A549 (cell line): Measurements from ENCODE around the gene PDE4D. TPM values are rescaled to one million over a fixed set of nuclear protein-coding genes. Genes with fewer than 3 reads are reported as not detected.

Experiments used
- ATAC-seq, 2 experiments: fragments of 200-7000 bp in 1 of 2; fragments of >200 bp in 1 of 2; cut with Nextera tagmentation in 1 of 2; cut with Tn5 transposase in 1 of 2; 3 replicates each; pipeline versions ENCODE4 v1.8.0 to v1.9.1; 2018 to 2020; ENCODE audit warnings: mild to moderate bottlenecking in 1 of 2, moderate library complexity in 1 of 2
- CTCF ChIA-PET: fragments of 300-600 bp; sonication (Branson Sonifier 250); formaldehyde crosslinking; extraction: SDS; loops from one replicate; lab custom pipeline; 2021; ENCODE audit warnings: antibody characterized with exemption, inconsistent platforms; lab: Yijun Ruan, JAX
- POLR2A ChIA-PET: fragments of 350-600 bp; formaldehyde crosslinking; extraction: SDS; loops from one replicate; lab custom pipeline; 2021; ENCODE audit warnings: antibody characterized with exemption, inconsistent platforms; lab: Yijun Ruan, JAX
- DNase-seq, 2 experiments: peaks; one replicate each; pipeline versions ENCODE4 v3.0.0 to v3.0.0-alpha.2; 2011 to 2016; ENCODE audit warnings: low read depth in 1 of 2, low spot score in 1 of 2
- FAIRE-seq: peaks from 2 replicates; lab custom pipeline; 2011; peaks lifted over from hg19 to GRCh38; lab: Jason Lieb, UNC
- H3K27ac ChIP-seq, 2 experiments: fragments of >200 bp; sonication (Bioruptor Twin); formaldehyde crosslinking; 3 replicates each; pipeline ENCODE4 v1.5.1; 2016 to 2017
- H3K4me1 ChIP-seq: fragments of >200 bp; sonication (Bioruptor Twin); formaldehyde crosslinking; 3 replicates; pipeline ENCODE4 v1.6.1; 2016
- H3K4me2 ChIP-seq: fragments of >200 bp; sonication (Bioruptor Twin); formaldehyde crosslinking; 3 replicates; pipeline ENCODE4 v1.6.1; 2016
- H3K4me3 ChIP-seq: fragments of >200 bp; sonication (Bioruptor Twin); formaldehyde crosslinking; 3 replicates; pipeline ENCODE4 v1.5.1; 2016
- H3K9me3 ChIP-seq: fragments of >200 bp; sonication (Bioruptor Twin); formaldehyde crosslinking; 3 replicates; pipeline ENCODE4 v1.6.1; 2016
- ATOH8 ChIP-seq: fragments of 250-450 bp; sonication (Bioruptor Pico); IDR thresholded peaks from 2 replicates; pipeline ENCODE4 v1.5.0; 2020; ENCODE audit warnings: low read depth, mild to moderate bottlenecking, moderate library complexity
- BCL3 ChIP-seq: fragments of >200 bp; sonication (Bioruptor Twin); formaldehyde crosslinking; IDR thresholded peaks from 3 replicates; pipeline ENCODE4 v1.6.1; 2016
- CBX2 ChIP-seq: fragments of 200-600 bp; sonication (generic); IDR thresholded peaks from 2 replicates; pipeline ENCODE4 v1.6.1; 2016; ENCODE audit warnings: low read depth, mild to moderate bottlenecking, borderline replicate concordance
- CEBPB ChIP-seq, 2 experiments: fragments of >200 bp in 1 of 2; sonication (Bioruptor Twin) in 1 of 2; formaldehyde crosslinking in 1 of 2; IDR thresholded peaks; 2 replicates each; pipeline ENCODE4 v1.6.1; 2012 to 2016
- FOXS1 ChIP-seq: fragments of 250-450 bp; sonication (Bioruptor Pico); IDR thresholded peaks from 2 replicates; pipeline ENCODE4 v1.5.0; 2020; ENCODE audit warnings: mild to moderate bottlenecking, moderate library complexity
- HDAC2 ChIP-seq: fragments of 200-600 bp; sonication (generic); IDR thresholded peaks from 2 replicates; pipeline ENCODE4 v1.6.1; 2016
- HEYL ChIP-seq: fragments of 250-450 bp; sonication (Bioruptor Pico); IDR thresholded peaks from 2 replicates; pipeline ENCODE4 v1.8.0; 2021; ENCODE audit warnings: mild to moderate bottlenecking, moderate library complexity
- HMGXB4 ChIP-seq: fragments of 250-450 bp; sonication (Bioruptor Pico); IDR thresholded peaks from 2 replicates; pipeline ENCODE4 v1.5.0; 2021; ENCODE audit warnings: mild to moderate bottlenecking, moderate library complexity, borderline replicate concordance
- HOXA7 ChIP-seq: fragments of 250-450 bp; sonication (Bioruptor Pico); IDR thresholded peaks from 2 replicates; pipeline ENCODE4 v1.5.0; 2020; ENCODE audit warnings: mild to moderate bottlenecking, moderate library complexity
- KDM1A ChIP-seq: fragments of 200-600 bp; sonication (generic); IDR thresholded peaks from 2 replicates; pipeline ENCODE4 v1.6.1; 2016; ENCODE audit warnings: low read depth, mild to moderate bottlenecking
- KDM5A ChIP-seq: fragments of 200-600 bp; sonication (generic); IDR thresholded peaks from 2 replicates; pipeline ENCODE4 v1.6.1; 2016; ENCODE audit warnings: antibody characterized with exemption, mild to moderate bottlenecking
- MAFK ChIP-seq: fragments of 450-650 bp; IDR thresholded peaks from 2 replicates; pipeline ENCODE4 v1.6.1; 2014; ENCODE audit not compliant: partially characterized antibody
- NR3C1 ChIP-seq: fragments of >200 bp; sonication (Bioruptor Twin); formaldehyde crosslinking; IDR thresholded peaks from 3 replicates; pipeline ENCODE4 v1.6.1; 2017
- POLR2A ChIP-seq: IDR thresholded peaks from 2 replicates; pipeline ENCODE4 v1.6.1; 2012; ENCODE audit warnings: mild to moderate bottlenecking, low read length
- POLR2AphosphoS2 ChIP-seq: conservative IDR thresholded peaks from 2 replicates; pipeline ENCODE4 v1.6.1; 2012; ENCODE audit warnings: low read length, improper control_type of control experiment, inconsistent platforms
- TFCP2L1 ChIP-seq: fragments of 250-450 bp; sonication (Bioruptor Pico); IDR thresholded peaks from 2 replicates; pipeline ENCODE4 v1.5.0; 2021; ENCODE audit warnings: mild to moderate bottlenecking
- ZNF302 ChIP-seq: fragments of 250-450 bp; sonication (Bioruptor Pico); IDR thresholded peaks from 2 replicates; pipeline ENCODE4 v1.9.0; 2021; ENCODE audit warnings: inconsistent platforms, mild to moderate bottlenecking, moderate library complexity
- ZSCAN20 ChIP-seq: fragments of 250-450 bp; sonication (Bioruptor Pico); IDR thresholded peaks from 2 replicates; pipeline ENCODE4 v1.8.0; 2022; ENCODE audit warnings: mild to moderate bottlenecking, moderate library complexity
- WGBS: methylation state at CpG from one replicate; pipeline ENCODE4 v1.1.6; 2017; ENCODE audit errors: missing lambda C conversion rate; 5-methylcytosine and 5-hydroxymethylcytosine counted together
- polyA plus RNA-seq, 4 experiments: library from polyadenylated mRNA; depleted of rRNA in 3 of 4; stranded (reverse); fragments of >200 nt; fragmentation: RNase III in 1 of 4; extraction: RNeasy Plus Mini Kit Qiagen cat#74134 plus additional on column Dnase treatment in 1 of 4; gene quantifications; 2 replicates in 3 of 4; 3 replicates in 1 of 4; pipeline ENCODE4 v1.2.3, GENCODE V29; 2011 to 2017

Gene PDE4D
- polyA plus RNA-seq, 2 of the 4 experiments (the other 2 are of a cell fraction): 74.0 to 213 TPM

GRCh38 chr5:59151162-59151889 is 742.2 kb downstream of the PDE4D start:
- no peak for FAIRE-seq
- Histone ChIP-seq H3K27ac (peak overlapping the region; percentile 55 to 75), H3K4me1 (peaks cover 64% of the 10 kb centered on the region), H3K9me3 (peaks cover 6% of the 10 kb centered on the region; the same call in 2 of the 3 replicates), H3K4me2 (peak overlapping the region; percentile 29), H3K4me3 (no peak overlapping the region)
- peak in 1 of 2 experiments; percentile 57 for DNase-seq
- ChIA-PET CTCF (interaction anchor here (0.9 to 2.7 kb wide), 5 partner anchors 9 to 216 kb away, joined by 3 to 12 read pairs (median 3); no protein-coding TSS in a partner anchor), POLR2A (interaction anchor here (0.5 to 0.9 kb wide), 2 partner anchors 72 to 82 kb away, joined by 3 read pairs; no protein-coding TSS in a partner anchor)
- WGBS: 72% methylated on average over 3 of the region's 3 CpGs
- peak; percentile 54 to 65 for ATAC-seq
- no peak for TF ChIP-seq MAFK
- no peak for TF ChIP-seq HOXA7
- TF ChIP-seq KDM1A: no peak
- no peak for TF ChIP-seq HDAC2
- no peak for TF ChIP-seq HMGXB4 (CRISPR knock-in tag)
- TF ChIP-seq HEYL (CRISPR knock-in tag): no peak
- no peak for TF ChIP-seq NR3C1

- POLR2A ChIA-PET: no interaction called here
- no peak for TF ChIP-seq ATOH8 (CRISPR knock-in tag)
- TF ChIP-seq MAFK: peak; percentile 36
- FAIRE-seq: no peak
- H3K9me3 ChIP-seq: peaks cover 6% of the 10 kb centered on the region; the same call in 2 of the 3 replicates
- WGBS: 94% methylated on average over 1 of the region's 1 CpG
- no peak for ATAC-seq
- DNase-seq: no peak
- H3K27ac ChIP-seq: peak overlapping the region; percentile 18 to 75; a peak in 4 of 6 replicates
- peak overlapping the region; percentile 2; the same call in 1 of the 3 replicates for H3K4me2 ChIP-seq
- no peak overlapping the region for H3K4me3 ChIP-seq
- H3K4me1 ChIP-seq: peaks cover 67% of the 10 kb centered on the region
- CTCF ChIA-PET: interaction anchor here (0.9 kb wide), 1 partner anchor 13 kb away, joined by 3 read pairs; no protein-coding TSS in a partner anchor
These were observed 743.7 kb downstream of the PDE4D start for GRCh38 chr5:59149827-59150226.

GRCh38 chr5:59149271-59149670 is 744.3 kb downstream of the PDE4D start:
- no peak for DNase-seq
- H3K4me1 ChIP-seq: peaks cover 73% of the 10 kb centered on the region
- CTCF ChIA-PET: interaction anchor here (0.9 kb wide), 1 partner anchor 13 kb away, joined by 3 read pairs; no protein-coding TSS in a partner anchor
- POLR2A ChIA-PET: no interaction called here
- peak overlapping the region in 1 of 2 experiments; percentile 75; a peak in 3 of 6 replicates for H3K27ac ChIP-seq
- ATAC-seq: no peak
- no peak for FAIRE-seq
- H3K4me2 ChIP-seq: peak overlapping the region; percentile 2; the same call in 1 of the 3 replicates
- no peak overlapping the region for H3K4me3 ChIP-seq
- no peak for TF ChIP-seq POLR2A
- no peak for TF ChIP-seq KDM1A
- no peak for TF ChIP-seq KDM5A
- TF ChIP-seq CBX2: no peak
- TF ChIP-seq HMGXB4 (CRISPR knock-in tag): no peak
- TF ChIP-seq POLR2AphosphoS2: no peak
- no peak for TF ChIP-seq BCL3
- TF ChIP-seq CEBPB (IDR thresholded peaks at IDR 0.05): no peak
- TF ChIP-seq ZNF302 (CRISPR knock-in tag): no peak
- no peak for TF ChIP-seq FOXS1 (CRISPR knock-in tag)
- no peak for TF ChIP-seq TFCP2L1 (CRISPR knock-in tag)
- TF ChIP-seq ZSCAN20 (CRISPR knock-in tag): no peak
- 90% methylated on average over 4 of the region's 4 CpGs for WGBS
- H3K9me3 ChIP-seq: peaks cover 6% of the 10 kb centered on the region; the same call in 2 of the 3 replicates
